HG03442 (cell line): ENCODE results near the gene CPA5.
A peak's percentile ranks its signal among the peaks of the same experiment; 100 is the strongest.

Source experiments
- ATAC-seq: cut with Tn5 transposase; IDR thresholded peaks from one replicate; pipeline ENCODE4 v1.9.1; 2021; ENCODE audit warnings: mild to moderate bottlenecking, moderate library complexity; ENCODE audit not compliant: unreplicated experiment

CPA5 gene

GRCh38 chr7:130393841-130394411, 49.3 kb downstream of the CPA5 start:
- no peak for ATAC-seq

DNA sequence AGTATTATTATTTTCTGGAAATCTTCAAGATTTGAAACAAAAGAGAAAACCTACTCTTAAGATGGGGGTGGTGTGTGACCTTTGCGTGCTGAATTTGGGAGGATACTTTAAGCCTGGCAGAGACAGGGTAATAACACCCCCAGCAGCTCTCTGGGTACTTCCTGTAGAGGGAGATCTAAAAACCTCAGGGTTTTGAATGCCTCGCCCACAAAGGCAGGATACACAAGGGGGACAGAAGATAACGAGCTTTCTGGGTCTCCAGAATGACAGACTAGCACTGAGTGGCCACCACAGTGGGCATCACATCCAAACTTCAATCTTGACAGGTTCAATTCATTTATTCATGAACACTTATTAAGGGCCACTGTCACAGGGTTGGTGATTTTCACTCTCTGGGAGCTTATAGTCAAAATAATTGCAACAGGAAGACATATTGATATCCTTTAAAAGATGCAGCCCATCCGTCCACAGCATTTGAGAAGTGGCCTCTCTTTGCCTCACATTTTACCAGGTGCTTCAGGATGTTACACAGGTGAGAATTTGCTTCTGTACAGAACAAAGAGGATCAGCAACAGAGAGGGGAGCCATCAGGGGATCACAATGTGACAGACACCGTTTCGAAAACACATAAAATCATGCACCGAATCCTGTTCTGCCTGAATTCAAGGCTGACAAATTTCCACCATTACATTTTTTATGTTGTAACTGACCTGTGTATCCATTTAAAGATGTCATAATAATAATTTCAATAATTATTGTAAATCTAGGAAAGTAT, 50.0 kb downstream of the CPA5 start:
- ATAC-seq = peak; percentile 54

GRCh38 chr7:130395421-130395820, 50.8 kb downstream of the CPA5 start:
- no peak for ATAC-seq

DNA sequence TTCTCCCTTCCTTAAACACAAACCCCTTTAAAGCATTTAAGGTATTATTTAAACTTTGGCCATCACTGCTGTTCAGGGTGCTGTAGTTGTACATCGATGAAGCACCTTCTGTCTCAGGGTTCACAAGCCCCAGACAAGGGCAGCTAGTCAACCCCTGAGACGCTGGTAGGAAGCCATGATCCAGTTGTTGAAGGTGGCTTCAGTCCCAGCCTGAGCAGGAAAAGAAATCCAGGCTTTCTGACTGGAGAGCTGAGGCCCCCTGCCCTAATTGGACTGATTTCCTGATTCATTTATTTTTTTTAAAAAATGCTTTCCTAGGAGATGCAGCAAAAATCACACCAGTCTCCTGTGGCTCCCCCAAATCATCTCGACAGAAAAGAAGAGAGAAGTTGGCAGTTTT, 51.5 kb downstream of the CPA5 start:
- no peak for ATAC-seq

- no peak for ATAC-seq
Measured at GRCh38 chr7:130397051-130397757, 52.6 kb downstream of the CPA5 start.

DNA sequence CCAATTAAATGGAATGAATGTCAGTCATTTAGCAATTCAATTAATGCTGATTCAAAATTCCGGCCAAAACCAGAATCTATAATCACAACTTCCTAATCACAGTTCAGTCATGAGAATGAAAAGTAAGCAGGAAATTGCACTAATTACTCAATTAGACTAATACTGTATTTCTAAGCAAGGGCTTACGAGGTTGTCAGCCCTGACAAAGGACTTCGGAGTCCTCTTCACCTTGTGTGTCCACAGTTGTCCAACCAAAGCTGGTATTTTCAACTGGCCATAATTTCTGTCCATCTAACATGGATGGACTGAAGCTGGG, 53.1 kb downstream of the CPA5 start:
- no peak for ATAC-seq

- no peak for ATAC-seq
Measured at GRCh38 chr7:130398526-130399090, 54.0 kb downstream of the CPA5 start.

DNA sequence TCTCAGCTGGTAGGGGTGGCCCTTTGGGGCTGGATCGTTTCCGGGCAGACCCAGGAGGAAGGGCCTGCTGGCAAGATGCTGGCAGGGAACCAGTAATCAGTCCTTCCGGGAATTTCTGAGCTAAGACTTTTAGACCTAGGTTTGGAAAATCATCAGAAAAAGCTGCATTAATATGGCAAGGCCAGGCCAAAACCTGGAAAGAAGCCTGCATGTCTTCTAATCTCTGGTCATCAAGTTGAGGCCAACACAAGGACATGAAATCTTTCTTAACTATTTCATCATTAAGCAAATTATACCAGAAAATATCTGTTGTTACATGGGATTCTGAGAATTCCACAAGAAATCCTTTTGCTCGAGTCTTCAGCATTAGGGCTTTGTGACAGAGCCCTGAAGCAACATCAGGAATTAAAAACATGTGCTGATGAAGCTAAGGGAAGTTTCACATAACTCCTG, 55.5 kb downstream of the CPA5 start:
- no peak for ATAC-seq

- ATAC-seq = no peak
Measured at GRCh38 chr7:130401101-130401500, 56.5 kb downstream of the CPA5 start.

DNA sequence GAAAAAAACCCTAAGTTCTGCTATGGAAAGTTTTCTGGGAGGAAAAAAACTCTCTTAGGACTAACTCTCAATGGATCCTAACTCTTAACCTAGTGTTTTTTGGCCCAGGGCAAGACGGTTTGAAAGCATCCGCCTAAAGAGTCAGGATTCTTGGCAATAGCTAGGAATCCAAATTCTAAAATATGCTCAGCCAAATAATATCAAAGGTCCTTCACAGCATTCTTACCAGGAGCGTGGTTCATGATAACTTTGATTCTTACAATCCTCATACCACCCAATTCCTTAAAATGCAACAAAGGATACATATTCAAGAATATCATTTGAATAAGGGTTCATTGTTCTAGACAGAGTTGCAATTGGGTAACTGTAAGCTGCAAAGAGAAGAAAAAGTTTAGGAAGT, 57.0 kb downstream of the CPA5 start:
- ATAC-seq = no peak

DNA sequence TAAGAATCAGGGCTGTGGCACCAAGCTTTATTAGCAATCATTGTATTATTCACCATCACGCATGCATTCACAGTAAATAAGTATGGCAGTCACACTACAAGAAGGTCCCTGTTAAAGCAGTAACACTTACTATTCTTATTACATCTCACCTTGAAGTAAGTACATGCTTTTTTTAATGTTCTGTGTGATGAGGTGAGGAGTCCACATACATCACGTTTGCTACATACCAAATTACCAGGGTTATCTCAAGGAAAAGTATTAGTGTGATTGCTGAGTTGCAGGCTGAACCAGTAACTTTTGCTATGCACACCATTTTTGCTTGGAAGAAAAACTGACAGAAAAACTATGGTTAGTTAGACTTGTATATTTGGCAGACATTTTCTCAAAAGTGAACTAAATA, 60.4 kb downstream of the CPA5 start:
- ATAC-seq = no peak

- ATAC-seq = no peak
Measured at GRCh38 chr7:130409067-130409711, 64.6 kb downstream of the CPA5 start.

GRCh38 chr7:130409712-130410072, 65.1 kb downstream of the CPA5 start:
- no peak for ATAC-seq

DNA sequence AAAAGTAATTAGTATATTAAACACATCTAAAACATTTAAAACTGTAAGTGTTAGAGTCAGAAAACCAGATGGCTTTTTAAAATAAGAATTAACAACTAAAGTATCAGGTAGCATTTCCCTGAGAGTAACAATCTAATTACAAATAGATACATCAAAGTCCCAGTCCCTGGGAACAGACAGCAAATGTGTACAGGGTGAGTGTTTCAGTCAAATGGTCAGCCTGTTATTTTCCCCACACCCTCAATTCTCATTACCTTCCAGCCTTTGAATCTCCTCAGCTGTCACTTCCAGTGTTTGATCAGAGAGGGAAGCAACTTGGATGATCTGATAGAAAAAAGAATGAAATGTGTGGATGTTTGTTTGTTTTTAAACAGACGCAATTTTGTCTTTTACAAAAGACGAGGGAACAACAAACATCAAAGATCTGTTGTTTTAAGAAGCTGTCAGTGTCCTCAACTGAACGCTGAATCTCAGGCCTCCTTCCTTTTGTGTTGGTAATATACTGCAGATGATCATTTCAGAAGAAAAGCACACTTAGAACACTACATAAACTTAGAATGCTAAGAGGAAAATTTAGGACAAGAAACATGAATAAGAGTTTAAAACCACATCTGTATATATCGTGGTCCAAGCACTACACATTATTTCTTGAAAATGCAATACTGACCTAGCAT, 66.4 kb downstream of the CPA5 start:
- ATAC-seq = no peak

- ATAC-seq = no peak
Measured at GRCh38 chr7:130413201-130413600, 68.6 kb downstream of the CPA5 start.

GRCh38 chr7:130415006-130415405, 70.4 kb downstream of the CPA5 start:
- no peak for ATAC-seq

- ATAC-seq = no peak
Measured at GRCh38 chr7:130417213-130417612, 72.6 kb downstream of the CPA5 start.

DNA sequence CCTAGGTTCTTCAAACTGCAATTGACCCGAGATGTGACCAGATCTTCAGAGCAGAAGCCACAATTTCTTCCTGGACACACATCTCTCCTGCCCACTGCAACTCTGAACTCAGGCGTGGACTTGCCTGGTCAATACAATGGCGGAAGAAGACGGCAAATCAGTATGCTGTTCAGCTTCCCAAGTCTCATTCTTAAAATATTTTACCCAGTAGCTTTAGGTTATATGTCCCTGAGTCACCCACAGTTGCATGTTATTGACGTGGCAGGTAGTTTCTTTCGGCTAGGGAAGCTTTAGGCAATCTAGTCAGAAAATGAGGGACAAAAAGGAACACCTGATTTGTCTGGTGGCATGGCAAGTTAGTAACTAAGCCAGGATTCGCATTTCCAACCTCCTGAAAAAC, 73.7 kb downstream of the CPA5 start:
- no peak for ATAC-seq
